Stomach (tissue), 4 donors: ENCODE data around the gene ERC1.

Experiments used
- POLR2A ChIP-seq, 4 donors: fragments of 450-650 bp; IDR thresholded peaks; one replicate each; pipeline ENCODE4 v1.6.1; 2016; ENCODE audit warnings: antibody characterized with exemption in 4 of 4, control low read depth in 2 of 4, mild to moderate bottlenecking in 1 of 4, moderate library complexity in 1 of 4
- POLR2AphosphoS5 ChIP-seq, 3 donors: sonication (generic); formaldehyde crosslinking; IDR thresholded peaks; one replicate each; pipeline ENCODE4 v1.6.1; 2016; ENCODE audit warnings: antibody characterized with exemption in 3 of 3
- TF ChIP-seq, protein P1 (sequence below), 7 experiments: fragments of 450-650 bp in 4 of 7; fragments of 200-600 bp in 3 of 7; sonication (generic) in 3 of 7; IDR thresholded peaks; one replicate each; pipeline ENCODE4 v1.5.1; 2016 to 2019; ENCODE audit warnings: antibody characterized with exemption in 7 of 7, control low read depth in 2 of 7, mild to moderate bottlenecking in 1 of 7

DNA sequence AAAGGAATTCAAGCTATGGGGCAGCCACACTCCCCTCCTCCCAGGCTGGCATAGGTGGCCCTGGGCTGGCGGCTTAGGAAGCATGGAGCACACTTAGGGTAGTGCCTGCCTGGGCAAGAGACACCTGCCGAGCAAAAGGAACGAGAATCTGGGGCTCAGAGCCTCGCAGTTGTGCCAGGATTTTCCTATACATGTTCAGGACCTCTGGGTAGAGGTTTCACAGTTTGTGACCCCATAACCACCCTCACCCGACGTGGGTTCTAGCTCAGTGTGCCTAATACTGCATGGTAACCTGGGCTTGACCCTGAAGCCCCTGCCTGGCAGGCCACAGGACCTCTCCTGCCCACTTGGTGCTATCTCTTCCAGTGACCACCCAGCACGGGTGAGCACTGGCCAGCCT lies 503.8 kb downstream of the ERC1 start:
- TF ChIP-seq, protein P1, sequence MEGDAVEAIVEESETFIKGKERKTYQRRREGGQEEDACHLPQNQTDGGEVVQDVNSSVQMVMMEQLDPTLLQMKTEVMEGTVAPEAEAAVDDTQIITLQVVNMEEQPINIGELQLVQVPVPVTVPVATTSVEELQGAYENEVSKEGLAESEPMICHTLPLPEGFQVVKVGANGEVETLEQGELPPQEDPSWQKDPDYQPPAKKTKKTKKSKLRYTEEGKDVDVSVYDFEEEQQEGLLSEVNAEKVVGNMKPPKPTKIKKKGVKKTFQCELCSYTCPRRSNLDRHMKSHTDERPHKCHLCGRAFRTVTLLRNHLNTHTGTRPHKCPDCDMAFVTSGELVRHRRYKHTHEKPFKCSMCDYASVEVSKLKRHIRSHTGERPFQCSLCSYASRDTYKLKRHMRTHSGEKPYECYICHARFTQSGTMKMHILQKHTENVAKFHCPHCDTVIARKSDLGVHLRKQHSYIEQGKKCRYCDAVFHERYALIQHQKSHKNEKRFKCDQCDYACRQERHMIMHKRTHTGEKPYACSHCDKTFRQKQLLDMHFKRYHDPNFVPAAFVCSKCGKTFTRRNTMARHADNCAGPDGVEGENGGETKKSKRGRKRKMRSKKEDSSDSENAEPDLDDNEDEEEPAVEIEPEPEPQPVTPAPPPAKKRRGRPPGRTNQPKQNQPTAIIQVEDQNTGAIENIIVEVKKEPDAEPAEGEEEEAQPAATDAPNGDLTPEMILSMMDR (IDR thresholded peaks at IDR 0.05), result no peak
- TF ChIP-seq POLR2A (IDR thresholded peaks at IDR 0.05) (no peak), POLR2AphosphoS5 (IDR thresholded peaks at IDR 0.05) (no peak)
